Endometrium (tissue), 2 donors: ENCODE measurements around the gene BIRC3.

ENCODE experiments used
- FAIRE-seq: peaks from 2 replicates; lab custom pipeline; 2012; peaks lifted over from hg19 to GRCh38; lab: Jason Lieb, UNC
- donor health status: control.
- donor health status: control.

Gene BIRC3

GRCh38 chr11:102377891-102378290 is 60.6 kb downstream of the BIRC3 start:
- FAIRE-seq = no peak

GRCh38 chr11:102378818-102379217 is 61.5 kb downstream of the BIRC3 start:
- no peak for FAIRE-seq

GRCh38 chr11:102382384-102382783 is 65.1 kb downstream of the BIRC3 start:
- no peak for FAIRE-seq

- FAIRE-seq = no peak
Measured at GRCh38 chr11:102383839-102384238, 66.6 kb downstream of the BIRC3 start.

- no peak for FAIRE-seq
Measured at GRCh38 chr11:102384419-102385079, 67.3 kb downstream of the BIRC3 start.

- FAIRE-seq = no peak
Measured at GRCh38 chr11:102385085-102386007, 68.1 kb downstream of the BIRC3 start.

- no peak for FAIRE-seq
Measured at GRCh38 chr11:102386136-102386734, 69.0 kb downstream of the BIRC3 start.

- no peak for FAIRE-seq
Measured at GRCh38 chr11:102387043-102387781, 69.9 kb downstream of the BIRC3 start.
